ENCODE measurements around the gene CFAP46. TPM values are rescaled to one million over a fixed set of nuclear protein-coding genes. Genes with fewer than 3 reads are reported as not detected.

CFAP46 gene
- total RNA-seq, 1 experiment from 2014 or later: 3.3 TPM

- DNase-seq (ENCODE audit: low spot score) (no peak), ATAC-seq (no peak)
- POLR2A ChIA-PET: no interaction called here
- Mint-ChIP-seq H3K4me3 (no peak overlapping the region), H3K27ac (no peak overlapping the region), H3K9me3 (peaks cover 7% of the 10 kb centered on the region), H3K27me3 (ENCODE audit: low read depth) (no peaks in the 10 kb centered on the region), H3K36me3 (no peaks in the 10 kb centered on the region), H3K4me1 (0 out of 2 replicates have a peak, but pooled peaks cover 2% of the 10 kb centered on the region)
- no peak for TF ChIP-seq SOX15 (CRISPR knock-in tag; IDR thresholded peaks at IDR 0.05)
- no peak for TF ChIP-seq MLX (CRISPR knock-in tag; IDR thresholded peaks at IDR 0.05)
- no peak for TF ChIP-seq ZNF425 (CRISPR knock-in tag; conservative IDR thresholded peaks at IDR 0.05)
- TF ChIP-seq IRF2 (CRISPR knock-in tag; IDR thresholded peaks at IDR 0.05; ENCODE audit: borderline replicate concordance, low read depth): no peak
- no peak for TF ChIP-seq NR2C2 (CRISPR knock-in tag; IDR thresholded peaks at IDR 0.05)
- no peak for TF ChIP-seq ATF2 (CRISPR knock-in tag; IDR thresholded peaks at IDR 0.05; ENCODE audit: borderline replicate concordance, low read depth)
- TF ChIP-seq NFYB (CRISPR knock-in tag; conservative IDR thresholded peaks at IDR 0.05; ENCODE audit: low read depth): no peak
- no peak for TF ChIP-seq ZBTB21 (CRISPR knock-in tag; IDR thresholded peaks at IDR 0.05; ENCODE audit: borderline replicate concordance)
- no peak for TF ChIP-seq ERG (CRISPR knock-in tag; IDR thresholded peaks at IDR 0.05)
- no peak for TF ChIP-seq SMAD3 (CRISPR knock-in tag; IDR thresholded peaks at IDR 0.05; ENCODE audit: borderline replicate concordance)
- no peak for TF ChIP-seq NR1H2 (CRISPR knock-in tag; IDR thresholded peaks at IDR 0.05)
- TF ChIP-seq ZNF219 (CRISPR knock-in tag; IDR thresholded peaks at IDR 0.05; ENCODE audit: borderline replicate concordance): no peak
- no peak for TF ChIP-seq NFATC4 (CRISPR knock-in tag; IDR thresholded peaks at IDR 0.05)
- TF ChIP-seq JUN (CRISPR knock-in tag; IDR thresholded peaks at IDR 0.05): no peak
- TF ChIP-seq E2F4 (CRISPR knock-in tag; IDR thresholded peaks at IDR 0.05; ENCODE audit: borderline replicate concordance, low read depth): no peak
- TF ChIP-seq TCF7 (CRISPR knock-in tag; IDR thresholded peaks at IDR 0.05; ENCODE audit: low read depth): no peak
- CTCF ChIA-PET: no interaction called here
Observed at GRCh38 chr10:132834891-132835847, 107.2 kb downstream of the CFAP46 start.

- Mint-ChIP-seq H3K9me3 (peaks cover 7% of the 10 kb centered on the region), H3K27ac (no peak overlapping the region), H3K4me1 (0 out of 2 replicates have a peak, but pooled peaks cover 2% of the 10 kb centered on the region), H3K36me3 (no peaks in the 10 kb centered on the region), H3K27me3 (ENCODE audit: low read depth) (no peaks in the 10 kb centered on the region), H3K4me3 (no peak overlapping the region)
- DNase-seq (ENCODE audit: low spot score): no peak
- ATAC-seq: no peak
- TF ChIP-seq RORB (CRISPR knock-in tag; IDR thresholded peaks at IDR 0.05): no peak
- no peak for TF ChIP-seq NR3C1 (CRISPR knock-in tag; conservative IDR thresholded peaks at IDR 0.05; ENCODE audit: low read depth)
- no peak for TF ChIP-seq GABPB1 (CRISPR knock-in tag; IDR thresholded peaks at IDR 0.05)
- CTCF ChIA-PET: no interaction called here
- POLR2A ChIA-PET: no interaction called here
Observed at GRCh38 chr10:132834311-132834761, 108.0 kb downstream of the CFAP46 start.
